Measurements from ENCODE around the gene KRT81.

- TF ChIP-seq, protein P1, sequence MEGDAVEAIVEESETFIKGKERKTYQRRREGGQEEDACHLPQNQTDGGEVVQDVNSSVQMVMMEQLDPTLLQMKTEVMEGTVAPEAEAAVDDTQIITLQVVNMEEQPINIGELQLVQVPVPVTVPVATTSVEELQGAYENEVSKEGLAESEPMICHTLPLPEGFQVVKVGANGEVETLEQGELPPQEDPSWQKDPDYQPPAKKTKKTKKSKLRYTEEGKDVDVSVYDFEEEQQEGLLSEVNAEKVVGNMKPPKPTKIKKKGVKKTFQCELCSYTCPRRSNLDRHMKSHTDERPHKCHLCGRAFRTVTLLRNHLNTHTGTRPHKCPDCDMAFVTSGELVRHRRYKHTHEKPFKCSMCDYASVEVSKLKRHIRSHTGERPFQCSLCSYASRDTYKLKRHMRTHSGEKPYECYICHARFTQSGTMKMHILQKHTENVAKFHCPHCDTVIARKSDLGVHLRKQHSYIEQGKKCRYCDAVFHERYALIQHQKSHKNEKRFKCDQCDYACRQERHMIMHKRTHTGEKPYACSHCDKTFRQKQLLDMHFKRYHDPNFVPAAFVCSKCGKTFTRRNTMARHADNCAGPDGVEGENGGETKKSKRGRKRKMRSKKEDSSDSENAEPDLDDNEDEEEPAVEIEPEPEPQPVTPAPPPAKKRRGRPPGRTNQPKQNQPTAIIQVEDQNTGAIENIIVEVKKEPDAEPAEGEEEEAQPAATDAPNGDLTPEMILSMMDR (IDR thresholded peaks at IDR 0.05), result no peak
- no peak for TF ChIP-seq POLR2AphosphoS5 (IDR thresholded peaks at IDR 0.05)
Observed at GRCh38 chr12:52252728-52253343, 38.5 kb downstream of the KRT81 start.

All from prostate gland (tissue), 2 donors.